Raji (cell line): ENCODE results near the gene FAHD1.

ENCODE experiments used
- POLR2A ChIP-seq: IDR thresholded peaks from 2 replicates; pipeline ENCODE4 v1.6.1; 2011; ENCODE audit warnings: low read depth, low read length, control low read depth; ENCODE audit not compliant: insufficient read depth

FAHD1 gene

DNA sequence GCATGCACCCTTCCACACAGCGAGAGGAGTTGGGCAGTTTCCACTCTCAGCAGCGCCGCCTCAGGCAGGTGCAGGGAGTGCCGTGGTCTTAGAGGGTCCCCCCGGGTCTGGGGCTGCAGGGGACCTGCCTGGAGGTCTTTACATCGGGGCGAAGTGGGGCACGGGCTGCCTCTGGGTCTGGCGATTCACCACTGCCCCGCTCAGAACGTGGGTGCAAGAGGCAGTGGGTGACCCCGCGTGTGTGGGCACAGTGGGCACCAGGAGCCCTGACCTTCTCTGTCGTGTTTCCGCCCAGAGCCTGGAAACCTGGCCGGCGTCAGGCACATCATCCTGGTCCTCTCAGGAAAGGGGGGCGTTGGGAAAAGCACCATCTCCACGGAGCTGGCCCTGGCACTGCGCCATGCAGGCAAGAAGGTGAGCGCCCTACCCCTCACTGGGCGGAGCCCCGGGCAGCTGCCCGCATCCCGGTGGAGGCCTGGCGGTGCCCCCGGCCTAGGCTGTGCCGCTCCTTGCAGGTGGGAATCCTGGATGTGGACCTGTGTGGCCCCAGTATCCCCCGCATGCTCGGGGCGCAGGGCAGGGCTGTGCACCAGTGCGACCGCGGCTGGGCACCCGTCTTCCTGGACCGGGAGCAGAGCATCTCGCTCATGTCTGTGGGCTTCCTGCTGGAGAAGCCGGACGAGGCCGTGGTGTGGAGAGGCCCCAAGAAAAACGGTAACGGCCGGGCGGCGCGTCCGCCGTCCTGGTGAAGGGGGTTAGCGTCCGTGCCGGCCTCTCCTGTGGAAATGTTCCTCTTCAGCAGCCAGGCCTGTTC lies 40.6 kb upstream of the FAHD1 start:
- TF ChIP-seq POLR2A, result no peak

GRCh38 chr16:1787056-1787321 lies 40.0 kb upstream of the FAHD1 start:
- no peak for TF ChIP-seq POLR2A

DNA sequence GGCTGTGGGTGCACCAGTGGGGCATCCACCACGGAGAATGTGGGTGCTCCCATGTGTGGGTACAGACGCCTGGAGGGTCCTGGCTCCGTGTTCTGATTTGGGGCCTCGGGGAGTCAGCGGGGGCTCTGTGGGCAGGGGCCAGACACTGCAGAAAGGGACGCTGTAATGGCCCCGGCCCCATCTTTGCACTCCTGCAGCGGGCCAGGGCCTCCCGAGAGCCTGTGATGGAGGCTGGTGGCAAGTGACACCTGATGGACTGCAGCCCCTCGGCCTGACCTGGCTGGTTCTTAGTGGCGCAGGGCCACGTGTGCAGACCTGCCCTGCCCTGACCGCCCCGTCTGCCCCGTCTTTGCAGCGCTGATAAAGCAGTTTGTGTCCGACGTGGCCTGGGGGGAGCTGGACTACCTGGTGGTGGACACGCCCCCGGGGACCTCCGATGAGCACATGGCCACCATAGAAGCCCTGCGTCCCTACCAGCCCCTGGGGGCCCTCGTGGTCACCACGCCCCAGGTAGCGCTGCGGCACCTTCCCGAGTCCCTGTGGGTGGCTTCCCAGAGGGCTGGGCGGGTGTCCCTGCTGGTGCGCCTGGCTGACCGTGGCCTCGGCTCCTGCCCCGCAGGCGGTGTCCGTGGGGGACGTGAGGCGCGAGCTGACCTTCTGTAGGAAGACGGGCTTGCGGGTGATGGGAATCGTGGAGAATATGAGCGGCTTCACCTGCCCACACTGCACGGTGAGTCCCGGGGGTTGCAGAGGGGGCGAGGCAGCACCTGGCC lies 39.5 kb upstream of the FAHD1 start:
- TF ChIP-seq POLR2A, result no peak

GRCh38 chr16:1788095-1788707 lies 38.8 kb upstream of the FAHD1 start:
- no peak for TF ChIP-seq POLR2A

DNA sequence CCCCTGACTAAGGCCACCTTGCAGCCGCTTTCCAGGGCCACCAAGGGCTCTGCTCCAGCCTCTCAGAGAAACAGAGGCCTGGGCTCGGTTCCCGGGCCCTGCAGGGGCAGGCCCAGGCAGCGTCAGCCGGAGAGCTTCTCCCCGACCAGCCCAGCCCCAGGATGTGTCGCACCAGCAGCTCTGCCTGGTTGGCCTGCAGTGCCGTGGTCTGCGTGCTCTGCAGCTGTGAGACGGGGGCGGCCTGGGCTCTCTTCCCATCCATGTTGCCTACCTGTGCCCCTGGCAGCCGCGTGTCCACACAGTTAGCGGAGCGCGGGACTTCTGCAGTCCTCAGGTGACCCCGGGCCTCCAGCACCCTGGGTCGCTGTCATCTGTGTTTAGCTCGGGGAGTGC lies 38.3 kb upstream of the FAHD1 start:
- no peak for TF ChIP-seq POLR2A

DNA sequence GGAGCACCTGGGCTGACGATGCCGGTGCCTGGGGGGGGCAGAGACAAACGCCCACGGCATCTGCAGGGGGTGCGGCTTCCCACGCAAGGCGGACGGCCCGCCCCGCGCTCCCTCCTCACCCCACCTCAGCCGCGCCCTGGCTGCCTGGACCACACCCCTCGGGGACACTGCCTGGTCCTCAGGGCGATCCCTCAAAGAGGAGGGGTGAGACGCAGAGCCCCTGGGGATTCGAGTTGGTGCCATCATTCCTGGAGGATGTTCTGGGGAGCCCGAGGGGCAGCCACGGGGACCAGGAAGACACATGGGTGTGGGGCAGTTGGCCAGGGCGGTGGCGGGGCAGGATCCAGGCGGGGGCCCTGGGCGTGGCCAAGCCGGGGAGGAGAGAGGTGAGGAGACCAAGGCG lies 37.4 kb upstream of the FAHD1 start:
- no peak for TF ChIP-seq POLR2A

- TF ChIP-seq POLR2A, result no peak
These were observed 36.8 kb upstream of the FAHD1 start for GRCh38 chr16:1790261-1790610.

DNA sequence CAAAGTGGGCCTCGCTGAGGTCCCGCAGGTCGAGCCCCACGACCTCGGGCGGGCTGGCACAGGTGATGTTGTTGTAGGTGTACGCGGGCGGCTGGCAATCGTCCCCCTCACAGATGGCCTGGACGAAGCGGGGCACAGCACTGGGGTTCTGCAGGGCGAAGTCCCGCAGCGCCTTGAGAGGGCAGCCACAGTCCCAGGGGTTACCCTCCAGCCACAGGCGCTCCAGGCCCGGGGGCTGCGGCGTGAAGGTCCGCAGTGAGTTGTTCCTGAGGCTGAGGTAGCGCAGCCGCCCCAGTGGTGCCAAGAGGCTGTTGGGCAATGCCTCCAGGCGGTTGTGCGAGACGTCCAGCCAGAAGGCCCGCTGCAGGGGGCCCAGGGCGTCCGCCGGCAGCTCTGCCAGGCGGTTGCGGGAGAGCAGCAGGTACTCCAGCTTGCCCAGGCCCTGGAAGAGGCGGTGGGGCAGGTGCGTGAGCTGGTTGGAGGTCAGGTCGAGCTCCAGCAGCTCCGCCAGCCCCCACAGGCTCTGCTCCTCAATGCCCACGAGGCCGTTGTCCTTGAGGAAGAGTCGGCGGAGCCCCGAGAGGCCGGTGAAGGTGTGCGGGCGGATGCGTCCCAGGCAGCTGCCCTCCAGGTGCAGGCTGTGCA lies 36.3 kb upstream of the FAHD1 start:
- TF ChIP-seq POLR2A, result no peak

DNA sequence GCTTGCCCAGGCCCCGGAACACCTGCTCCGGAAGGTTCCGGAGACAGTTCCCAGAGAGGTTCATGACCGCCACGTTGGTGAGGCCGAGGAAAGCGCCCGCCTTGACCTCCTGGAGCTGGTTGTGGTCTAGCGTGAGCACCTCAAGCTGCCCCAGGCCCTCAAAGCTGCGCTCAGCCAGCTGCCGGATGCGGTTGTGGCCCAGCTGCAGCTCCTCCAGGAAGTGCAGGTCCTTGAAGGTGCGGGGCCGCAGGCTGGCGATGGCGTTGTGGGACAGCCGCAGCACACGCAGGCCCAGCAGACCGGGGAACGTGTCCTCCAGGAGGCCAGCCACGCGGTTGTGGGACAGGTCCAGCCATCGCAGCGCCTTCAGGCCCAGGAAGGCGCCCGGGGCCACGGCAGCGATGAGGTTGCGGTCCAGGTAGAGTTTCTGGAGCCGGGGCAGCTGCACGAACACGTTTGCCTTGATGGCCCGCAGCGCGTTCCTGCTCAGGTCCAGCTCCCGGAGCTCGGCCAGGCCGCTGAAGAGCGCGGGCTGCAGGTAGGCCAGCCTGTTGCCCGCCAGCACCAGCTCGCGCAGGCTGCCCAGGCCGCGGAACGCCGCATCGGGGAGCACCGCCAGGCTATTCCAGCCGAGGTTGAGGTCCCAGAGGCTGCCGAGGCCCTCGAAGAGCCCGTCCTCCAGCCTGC lies 35.6 kb upstream of the FAHD1 start:
- TF ChIP-seq POLR2A, result no peak

GRCh38 chr16:1791943-1792812 lies 34.8 kb upstream of the FAHD1 start:
- TF ChIP-seq POLR2A, result no peak

DNA sequence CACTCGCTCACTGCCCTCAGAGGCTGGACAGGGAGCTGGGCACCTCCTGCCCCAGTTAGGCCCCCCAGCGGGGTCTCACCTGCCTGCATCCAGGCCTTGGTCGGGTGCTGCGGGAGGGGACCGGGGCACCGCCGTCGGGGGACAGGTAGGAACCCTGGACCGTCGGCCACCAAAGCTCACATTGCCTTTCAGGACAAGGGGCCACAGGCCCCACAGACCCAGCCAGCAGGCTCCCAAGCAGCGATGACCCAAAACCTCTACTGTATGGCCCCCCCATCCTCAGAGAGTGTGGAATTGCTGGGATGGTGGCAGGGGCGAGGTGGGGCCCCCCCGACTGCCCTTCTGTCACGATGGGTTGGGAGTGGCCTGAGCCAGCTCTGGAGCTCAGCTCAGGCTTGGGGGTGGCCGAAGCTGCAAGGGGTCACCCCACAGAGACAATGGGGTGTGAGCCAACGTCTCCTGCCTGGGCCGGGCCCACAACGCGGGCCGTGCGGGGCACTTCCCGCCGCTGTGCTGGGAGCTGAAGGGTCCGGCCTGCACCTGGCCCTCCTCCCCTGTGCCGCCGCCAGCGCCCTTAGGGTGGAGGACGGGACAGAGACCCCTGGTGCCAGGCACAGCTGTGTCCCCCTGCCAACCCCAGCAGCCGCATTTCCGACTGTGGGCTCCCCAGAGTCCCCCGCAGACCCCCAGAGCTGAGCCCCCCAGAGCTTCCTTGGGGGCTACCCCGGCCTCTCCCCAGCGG lies 34.0 kb upstream of the FAHD1 start:
- no peak for TF ChIP-seq POLR2A

GRCh38 chr16:1793578-1794220 lies 33.3 kb upstream of the FAHD1 start, which contains the start of gene IGFALS:
Gene IGFALS (minus strand): TSS chr16:1793705. CDS start chr16:1793652, 53 bp downstream.
- TF ChIP-seq POLR2A, result no peak
